HG02610 (cell line): Measurements from ENCODE around the gene CRK.
"Not testable (repeated sequence)": the region's sequence is repeated elsewhere in the genome, so short reads cannot be mapped to it uniquely, and the experiment has no call there.

ENCODE experiments used
- ATAC-seq: cut with Tn5 transposase; IDR thresholded peaks from one replicate; pipeline ENCODE4 v1.9.1; 2021; ENCODE audit warnings: mild to moderate bottlenecking, moderate library complexity; ENCODE audit not compliant: unreplicated experiment

The CRK gene

DNA sequence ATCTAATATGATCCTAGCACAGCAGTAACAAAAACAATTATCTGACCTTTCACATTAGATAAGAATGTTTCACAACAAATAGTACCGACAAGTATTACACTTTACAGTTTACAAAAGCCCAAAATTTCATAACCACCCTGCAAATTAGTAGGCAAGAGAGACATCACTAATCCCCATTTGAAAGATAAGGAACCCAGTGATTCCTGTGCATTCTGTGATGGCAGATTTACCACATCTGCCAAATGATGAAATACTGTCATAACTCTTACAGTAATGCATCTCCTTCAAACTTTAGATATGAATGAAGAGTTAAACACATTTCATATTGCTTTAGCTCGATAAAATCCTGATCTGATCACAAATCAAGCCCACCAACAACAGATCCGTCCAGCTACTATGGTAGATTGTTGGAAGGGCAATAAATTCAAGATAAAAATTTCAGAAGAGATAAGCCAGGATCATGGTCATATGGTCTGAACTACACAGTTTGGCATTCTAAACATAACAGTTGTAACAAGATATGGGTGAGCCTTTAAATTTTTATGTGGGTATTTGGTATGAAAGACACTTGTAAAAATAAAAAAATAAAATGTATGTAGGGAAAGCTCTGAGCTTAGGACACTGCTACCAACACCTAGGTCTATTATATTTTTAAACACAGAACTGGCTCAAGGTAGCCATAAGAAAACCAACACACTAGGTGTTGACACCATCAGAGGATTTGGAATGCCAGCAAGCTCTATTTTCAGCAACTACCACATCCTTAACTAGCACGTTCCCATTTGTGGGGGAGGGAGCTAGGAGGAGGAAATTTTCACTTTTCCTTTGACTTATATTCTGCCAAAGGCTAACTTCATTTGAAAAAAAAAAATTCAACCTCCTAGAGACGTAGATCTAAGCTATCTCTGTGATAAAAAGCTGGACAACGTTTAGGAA, 65.3 kb downstream of the CRK start:
- ATAC-seq: no peak

DNA sequence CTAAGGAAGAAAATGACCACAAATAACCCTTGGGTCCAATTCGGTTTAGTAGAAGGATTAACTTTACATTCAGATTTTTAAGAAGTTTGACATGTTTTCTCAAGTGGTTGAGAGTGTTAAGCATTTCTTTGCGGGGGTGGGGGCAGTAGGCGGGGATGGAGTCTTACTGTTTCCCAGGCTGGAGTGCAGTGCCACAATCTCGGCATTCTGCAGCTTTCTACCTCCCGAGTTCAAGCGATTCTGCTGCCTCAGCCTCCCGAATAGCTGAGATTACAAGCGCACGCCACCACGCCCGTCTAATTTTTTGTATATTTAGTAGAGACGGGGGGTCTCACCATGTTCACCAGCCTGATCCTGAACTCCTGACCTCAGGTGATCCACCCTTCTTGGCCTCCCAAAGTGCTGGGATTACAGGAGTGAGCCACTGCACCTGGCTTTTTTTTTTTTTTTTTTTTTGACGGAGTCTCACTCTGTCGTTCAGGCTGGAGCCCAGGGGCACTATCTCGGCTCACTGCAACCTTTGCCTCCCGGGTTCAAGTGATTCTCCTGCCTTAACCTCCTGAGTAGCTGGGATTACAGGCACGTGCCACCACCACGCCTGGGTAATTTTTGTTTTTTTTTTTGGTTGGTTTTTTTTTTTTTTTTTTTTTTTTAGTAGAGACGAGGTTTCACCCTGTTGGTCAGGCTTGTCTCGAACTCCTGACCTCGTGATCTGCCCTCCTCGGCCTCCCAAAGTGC, 68.4 kb downstream of the CRK start:
- not testable (repeated sequence) for ATAC-seq

DNA sequence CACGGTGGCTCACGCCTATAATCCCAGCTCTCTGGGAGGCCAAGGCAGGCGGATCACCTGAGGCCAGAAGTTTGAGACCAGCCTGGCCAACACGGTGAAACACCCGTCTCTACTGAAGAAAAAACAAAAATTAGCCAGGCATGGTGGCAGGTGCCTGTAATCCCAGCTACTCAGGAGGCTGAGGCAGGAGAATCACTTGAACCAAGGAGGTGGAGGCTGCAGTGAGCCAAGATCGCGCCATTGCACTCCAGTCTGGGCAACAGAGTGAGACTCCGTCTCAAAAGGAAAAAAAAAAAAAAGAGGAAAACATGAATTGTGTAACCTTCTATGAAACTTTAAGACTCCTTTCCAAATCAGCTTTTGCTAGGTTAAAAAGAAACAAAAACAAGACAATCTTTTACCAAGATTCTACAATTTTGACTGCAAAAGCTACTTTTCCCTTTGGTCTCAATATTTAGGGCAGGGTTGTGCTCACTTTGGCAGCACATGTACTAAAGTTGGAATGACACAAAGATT, 69.3 kb downstream of the CRK start:
- not testable (repeated sequence) for ATAC-seq

DNA sequence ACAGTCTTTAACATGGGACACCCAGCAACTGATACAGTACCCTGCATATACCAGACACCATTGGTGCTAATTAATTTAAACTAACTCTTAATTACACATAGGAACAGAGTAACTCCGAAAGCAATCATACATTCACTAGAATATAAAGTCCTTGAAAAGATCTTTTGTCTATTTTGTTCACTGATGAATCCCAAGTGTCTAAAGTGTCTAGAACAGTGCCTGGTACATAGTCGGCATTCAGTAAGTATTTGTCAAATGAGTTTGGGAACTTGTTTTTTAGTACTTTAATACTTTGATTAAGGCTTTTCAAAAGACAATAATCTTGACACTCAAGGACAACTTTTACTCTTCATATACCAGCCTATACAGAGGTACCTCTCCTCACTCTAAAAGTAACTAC, 69.8 kb downstream of the CRK start:
- no peak for ATAC-seq

DNA sequence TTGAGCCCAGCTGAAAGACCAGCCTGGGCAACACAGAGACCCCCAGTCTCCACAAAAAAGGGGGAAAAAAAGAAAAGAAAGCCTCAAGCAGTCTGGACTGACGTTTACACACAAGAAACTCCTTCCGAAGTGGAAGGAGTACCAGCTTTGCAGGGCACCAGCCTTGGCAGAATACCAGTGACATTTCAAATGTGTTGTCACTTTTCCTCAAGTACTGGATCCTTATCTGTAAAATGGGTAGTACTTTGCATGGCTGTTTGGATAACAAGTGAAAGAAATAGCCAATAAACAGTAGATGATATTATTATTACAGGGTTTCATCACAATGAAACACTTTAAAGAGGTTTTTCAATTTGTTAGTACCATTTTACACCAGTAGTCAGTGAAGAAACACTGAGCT, 70.2 kb downstream of the CRK start:
- no peak for ATAC-seq

DNA sequence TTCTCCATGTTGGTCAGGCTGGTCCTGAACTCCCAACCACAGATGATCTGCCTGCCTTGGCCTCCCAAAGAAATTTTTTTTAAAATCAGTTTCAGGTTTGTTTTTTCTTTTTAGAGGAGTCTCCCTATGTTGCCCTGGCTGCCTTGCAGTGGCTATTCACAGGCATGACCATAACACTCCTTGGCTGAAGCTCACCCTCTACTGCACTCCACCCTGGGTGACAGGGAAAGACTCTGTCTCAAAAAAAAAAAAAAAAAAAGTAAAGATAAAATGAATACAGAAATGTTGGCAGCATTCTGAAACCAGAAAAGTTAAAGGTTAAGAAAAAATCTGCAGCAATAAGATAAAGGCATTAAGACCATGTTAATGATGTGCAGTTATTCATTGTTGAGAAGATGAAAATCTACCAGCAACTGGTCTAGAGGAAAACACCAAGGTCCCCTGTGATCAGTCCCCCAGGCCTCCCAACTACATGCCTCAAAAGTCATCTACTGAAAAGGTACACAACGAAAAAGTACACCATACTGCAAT, 71.1 kb downstream of the CRK start:
- no peak for ATAC-seq

DNA sequence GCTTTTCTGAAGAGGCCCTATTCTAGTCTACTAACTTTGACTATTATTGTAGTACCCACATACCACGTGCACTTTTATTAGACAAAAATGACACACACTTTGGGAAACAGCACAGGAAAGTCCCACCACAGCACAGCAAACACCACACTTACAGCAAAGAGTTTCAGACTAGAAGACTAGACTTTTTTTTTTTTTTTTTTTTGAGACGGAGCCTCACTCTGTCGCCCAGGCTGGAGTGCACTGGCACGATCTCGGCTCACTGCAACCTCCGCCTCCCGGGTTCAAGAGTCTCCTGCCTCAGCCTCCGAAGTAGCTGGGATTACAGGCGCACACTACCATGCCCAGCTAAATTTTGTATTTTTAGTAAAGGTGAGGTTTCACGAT, 76.1 kb downstream of the CRK start:
- ATAC-seq: peak; percentile 62

DNA sequence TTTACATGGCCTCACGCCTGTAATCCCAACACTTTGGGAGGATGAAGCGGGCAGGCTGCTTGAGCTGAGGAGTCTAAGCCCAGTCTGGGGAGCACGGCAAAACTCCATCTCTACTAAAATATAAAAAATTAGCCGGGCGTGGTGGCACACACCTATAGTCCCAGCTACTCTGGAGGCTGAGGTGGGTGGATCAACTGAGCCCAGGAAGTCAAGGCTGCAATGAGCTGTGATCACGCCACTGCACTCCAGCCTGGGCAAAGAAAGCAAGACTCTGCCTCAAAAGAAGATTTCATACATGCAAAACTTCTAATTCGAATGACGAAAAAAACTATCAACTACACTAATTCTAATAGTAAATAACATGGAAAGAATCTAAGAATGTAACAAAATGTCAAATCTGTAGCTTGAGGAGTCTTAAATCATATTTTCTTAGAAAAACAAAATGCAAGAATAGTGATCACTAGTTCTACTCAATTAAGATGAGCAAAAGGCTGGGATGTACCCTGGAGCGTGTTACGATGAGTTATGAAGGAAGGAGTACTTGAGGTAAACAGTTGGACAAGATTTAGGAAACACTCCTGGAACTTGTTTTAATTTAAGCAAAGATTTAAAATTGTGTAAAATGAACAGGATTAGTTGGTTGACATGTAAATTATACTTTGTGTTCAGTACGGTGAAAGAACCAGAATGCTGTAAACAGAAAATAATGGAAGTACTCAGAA, 76.7 kb downstream of the CRK start:
- ATAC-seq: no peak

DNA sequence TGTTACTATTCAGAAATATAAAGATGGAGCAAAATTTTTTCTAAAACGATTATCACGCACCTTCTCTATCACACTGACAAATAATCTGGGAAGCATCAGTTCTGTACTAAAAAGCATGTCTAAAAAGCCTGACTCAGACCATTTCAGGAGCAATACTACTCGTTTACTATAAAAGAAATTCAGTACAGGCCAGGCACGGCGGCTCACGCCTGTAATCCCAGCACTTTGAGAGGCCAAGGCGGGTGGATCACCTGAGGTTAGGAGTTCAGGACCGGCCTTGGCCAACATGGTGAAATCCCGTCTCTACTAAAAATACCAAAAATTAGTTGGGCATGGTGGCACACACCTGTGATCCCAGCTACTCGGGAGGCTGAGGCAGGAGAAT, 77.6 kb downstream of the CRK start:
- ATAC-seq: not testable (repeated sequence)

DNA sequence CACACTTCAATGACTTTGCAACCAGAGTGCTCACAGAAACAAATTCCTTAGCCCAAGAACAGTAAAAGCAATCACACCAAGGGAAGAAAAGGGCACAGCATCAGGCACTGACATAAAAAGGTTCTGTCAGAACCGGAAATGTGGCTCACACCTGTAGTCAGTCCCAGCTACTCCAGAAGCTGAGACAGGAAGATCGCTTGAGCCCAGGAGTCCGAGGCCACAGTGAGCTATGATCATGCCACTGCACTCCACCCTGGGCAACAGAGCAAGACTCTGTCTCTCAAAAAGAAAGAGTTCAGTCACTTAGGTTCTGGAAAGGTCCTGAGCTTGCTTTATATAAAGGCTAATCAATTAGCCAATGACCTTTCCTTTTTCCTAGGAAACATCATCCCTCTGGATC, 78.7 kb downstream of the CRK start:
- no peak for ATAC-seq

DNA sequence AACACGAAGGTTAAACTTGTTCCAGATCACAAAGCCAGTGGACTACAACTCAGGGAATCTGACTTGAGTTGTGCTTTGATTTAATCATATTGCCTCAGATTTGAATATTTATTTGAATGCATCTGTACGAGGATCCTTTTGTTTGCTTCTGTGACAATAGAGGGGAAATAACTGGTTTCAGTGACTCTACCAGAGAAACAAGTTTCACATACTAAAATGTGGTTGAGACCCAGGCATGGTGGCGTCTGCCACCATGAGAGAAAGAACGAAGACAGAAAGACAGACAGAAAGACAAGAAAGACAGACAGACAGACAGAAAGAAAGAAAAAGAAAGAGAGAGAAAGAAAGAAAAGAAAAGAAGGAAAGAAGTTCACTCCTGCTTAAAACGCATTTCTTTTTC, 80.0 kb downstream of the CRK start:
- no peak for ATAC-seq

DNA sequence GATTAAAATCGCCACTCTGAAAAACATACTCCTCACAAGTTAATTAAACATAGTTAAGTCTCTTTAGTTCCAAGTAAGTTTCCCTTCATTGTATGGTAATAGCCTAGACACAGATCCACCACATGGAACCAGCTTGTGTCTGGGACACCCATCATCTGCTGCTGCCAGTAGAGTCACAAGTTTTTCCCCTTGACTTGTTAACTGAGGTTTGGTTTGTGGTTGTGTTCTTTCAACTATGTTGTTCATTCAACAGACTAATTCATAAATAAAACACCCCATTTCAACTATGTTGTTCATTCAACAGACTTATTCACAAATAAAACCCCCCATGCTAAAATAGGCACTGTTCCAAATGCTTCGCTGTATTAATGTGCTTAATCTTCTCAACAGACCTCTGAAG, 80.4 kb downstream of the CRK start:
- ATAC-seq: no peak

DNA sequence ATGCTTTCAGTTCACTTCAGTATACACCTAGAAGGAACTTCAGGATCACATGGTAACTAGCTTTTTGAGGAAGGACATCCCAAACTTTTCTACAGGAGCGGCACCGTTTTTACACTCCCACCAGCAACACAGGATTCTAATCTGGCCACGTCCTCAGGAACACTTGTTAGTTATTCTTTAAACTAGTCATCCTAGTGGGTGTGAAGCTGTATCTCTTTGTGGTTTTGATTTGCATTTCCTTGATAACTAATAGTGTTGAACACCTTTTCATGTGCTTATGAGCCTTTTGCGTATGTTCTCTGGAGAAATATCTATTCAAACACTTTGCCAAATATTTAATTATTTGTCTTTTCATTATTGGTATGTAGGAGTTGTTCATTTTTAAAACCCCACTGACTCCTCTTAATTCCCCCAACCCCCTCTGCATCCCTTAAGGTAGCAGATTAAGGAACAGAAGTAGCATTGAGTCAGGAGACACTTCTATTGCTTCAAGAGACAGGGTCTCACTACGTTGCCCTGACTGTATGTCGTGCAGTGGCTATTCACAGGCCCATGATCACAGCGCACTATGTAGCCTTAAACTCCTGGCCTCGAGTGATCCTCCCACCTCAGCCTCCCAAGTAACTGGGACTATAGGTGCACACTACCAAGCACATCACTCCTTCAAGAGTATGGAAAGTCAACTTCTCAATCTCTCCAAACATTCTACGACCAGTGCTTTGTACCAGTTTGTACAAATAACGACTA, 81.4 kb downstream of the CRK start:
- no peak for ATAC-seq

DNA sequence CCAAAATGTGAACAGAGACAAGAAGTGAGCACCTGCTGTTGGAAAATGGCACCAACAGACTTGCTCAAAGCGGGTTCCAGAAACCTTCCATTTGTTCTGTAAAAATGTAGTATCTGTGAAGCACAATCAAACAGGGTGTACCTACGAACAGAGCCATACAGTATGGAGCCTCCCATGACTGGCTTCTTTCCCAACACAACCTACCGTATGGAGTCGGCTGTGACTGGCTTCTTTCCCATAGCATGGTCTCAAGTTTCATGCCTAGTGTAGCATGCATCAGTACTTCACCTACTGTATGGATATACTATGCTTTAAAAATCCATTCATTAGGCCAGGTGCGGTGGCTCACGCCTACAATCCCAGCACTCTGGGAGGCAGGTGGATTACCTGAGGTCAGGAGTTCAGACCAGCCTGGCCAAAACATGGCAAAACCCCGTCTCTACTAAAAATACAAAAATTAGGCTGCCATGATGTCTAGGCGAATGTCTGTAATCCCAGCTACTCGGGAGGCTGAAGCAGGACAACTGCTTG, 82.3 kb downstream of the CRK start:
- ATAC-seq: no peak

DNA sequence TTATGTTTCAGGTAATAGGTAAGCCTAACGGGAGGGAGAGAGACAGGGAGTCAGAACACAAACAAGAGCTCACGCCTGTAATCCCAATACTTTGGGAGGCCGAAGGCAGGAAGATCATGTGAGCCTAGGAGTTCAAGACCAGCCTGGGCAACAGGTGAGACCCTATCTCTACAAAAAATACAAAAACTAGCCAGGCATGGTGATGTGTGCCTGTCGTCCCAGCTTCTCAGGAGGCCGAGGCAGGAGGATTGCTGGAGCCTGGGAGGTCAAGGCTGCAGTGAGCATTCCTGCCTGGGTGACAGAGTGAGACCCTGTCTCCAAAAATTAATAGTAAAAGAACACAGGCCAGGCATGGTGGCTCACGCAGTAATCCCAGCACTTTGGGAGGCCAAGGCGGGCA, 83.4 kb downstream of the CRK start:
- no peak for ATAC-seq

DNA sequence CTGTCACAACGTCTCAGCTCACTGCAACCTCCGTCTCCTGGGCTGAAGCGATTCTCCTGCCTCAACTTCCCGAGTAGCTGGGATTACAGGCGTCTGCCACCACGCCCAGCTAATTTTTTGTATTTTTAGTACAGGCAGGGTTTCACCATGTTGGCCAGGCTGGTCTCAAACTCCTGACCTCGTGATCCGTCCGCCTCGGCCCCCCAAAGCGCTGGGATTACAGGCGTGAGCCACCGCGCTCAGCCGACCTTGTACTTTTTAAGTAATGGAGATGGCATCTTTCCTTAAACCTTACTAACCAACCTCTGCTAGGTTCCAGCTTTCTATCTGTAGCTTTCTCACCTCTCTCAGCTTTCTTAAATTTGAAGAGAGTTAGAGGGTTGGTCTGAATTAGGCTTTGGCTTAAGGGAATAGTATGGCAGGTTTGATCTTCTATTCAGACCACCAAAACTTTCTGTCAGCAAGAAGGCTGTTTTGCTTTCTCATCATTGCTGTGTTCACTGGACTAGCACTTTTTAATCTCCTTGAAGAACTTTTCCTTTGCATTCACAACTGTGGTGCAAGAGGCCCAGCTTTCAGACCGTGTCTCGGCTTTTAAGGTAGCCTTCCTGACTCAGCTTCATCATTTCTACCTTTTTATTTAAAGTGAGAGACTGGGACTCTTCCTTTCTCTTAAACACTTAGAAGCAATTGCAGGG, 84.0 kb downstream of the CRK start:
- ATAC-seq: no peak
